IMR-90 (cell line): ENCODE measurements around the gene EFNA5. TPM values are rescaled to one million over a fixed set of nuclear protein-coding genes. Genes with fewer than 3 reads are reported as not detected.

Source experiments
- ATAC-seq: fragments of 200-7000 bp; cut with Tn5 transposase; 2 replicates; pipeline ENCODE4 v1.9.1; 2020; ENCODE audit warnings: low read depth, mild to moderate bottlenecking, moderate library complexity
- BruUV-seq: library from RNA; stranded (reverse); fragments of 400-500 nt; replicated peaks from 2 replicates; lab custom pipeline; 2021; lab: Mats Ljungman, UMichigan
- CTCF ChIA-PET: fragments of 300-600 bp; formaldehyde crosslinking; extraction: SDS; loops from one replicate; lab custom pipeline; 2021; ENCODE audit warnings: antibody characterized with exemption; lab: Yijun Ruan, JAX
- POLR2A ChIA-PET: fragments of 300-600 bp; sonication (Branson Sonifier 250); formaldehyde crosslinking; loops from one replicate; lab custom pipeline; 2022; ENCODE audit warnings: antibody characterized with exemption; ENCODE audit not compliant: unreplicated experiment; lab: Charles Lee
- DNase-seq: peaks from one replicate; pipeline ENCODE4 v3.0.0; 2013
- H2AFZ ChIP-seq: replicated peaks from 2 replicates; pipeline ENCODE3; 2013; ENCODE audit warnings: low read length, mild to moderate bottlenecking; ENCODE audit not compliant: poor library complexity
- H2AK5ac ChIP-seq: 2 replicates; pipeline ENCODE4 v1.6.1; 2013; ENCODE audit warnings: low read depth, low read length, inconsistent platforms
- H2AK9ac ChIP-seq: replicated peaks from 2 replicates; pipeline ENCODE3; 2013; ENCODE audit warnings: mild to moderate bottlenecking, low read depth, low read length, moderate library complexity; ENCODE audit not compliant: poor library complexity
- H2BK120ac ChIP-seq: 2 replicates; pipeline ENCODE4 v1.6.1; 2013; ENCODE audit warnings: low read depth, low read length, inconsistent platforms
- H2BK15ac ChIP-seq: 3 replicates; pipeline ENCODE4 v1.6.1; 2013; ENCODE audit warnings: low read depth, low read length, inconsistent platforms
- H2BK20ac ChIP-seq: 2 replicates; pipeline ENCODE4 v1.6.1; 2013; ENCODE audit warnings: low read depth, mild to moderate bottlenecking, inconsistent platforms, low read length, moderate library complexity
- H2BK5ac ChIP-seq: 2 replicates; pipeline ENCODE4 v1.6.1; 2013; ENCODE audit warnings: mild to moderate bottlenecking, low read depth, low read length, inconsistent platforms; ENCODE audit not compliant: poor library complexity, severe bottlenecking
- H3K14ac ChIP-seq: replicated peaks from 2 replicates; pipeline ENCODE4 v1.6.1; 2013; ENCODE audit warnings: low read depth, low read length, inconsistent platforms
- H3K18ac ChIP-seq: 2 replicates; pipeline ENCODE4 v1.6.1; 2013; ENCODE audit warnings: low read depth, low read length, control low read depth
- H3K23ac ChIP-seq: 2 replicates; pipeline ENCODE4 v1.6.1; 2013; ENCODE audit warnings: low read depth, low read length, inconsistent platforms
- H3K27ac ChIP-seq: 2 replicates; pipeline ENCODE4 v1.5.1; 2013; ENCODE audit warnings: mild to moderate bottlenecking, control low read depth, low read length; ENCODE audit not compliant: insufficient read depth
- H3K27me3 ChIP-seq: 2 replicates; pipeline ENCODE4 v1.6.1; 2013; ENCODE audit warnings: low read length; ENCODE audit not compliant: control insufficient read depth, insufficient read depth
- H3K36me3 ChIP-seq: 2 replicates; pipeline ENCODE4 v1.6.1; 2013; ENCODE audit warnings: low read length, mixed read lengths; ENCODE audit not compliant: control insufficient read depth, insufficient read depth
- H3K4ac ChIP-seq: 2 replicates; pipeline ENCODE4 v1.6.1; 2013; ENCODE audit warnings: low read depth, low read length, inconsistent platforms
- H3K4me1 ChIP-seq: 2 replicates; pipeline ENCODE4 v1.6.1; 2013; ENCODE audit warnings: low read length, mixed read lengths; ENCODE audit not compliant: control insufficient read depth, insufficient read depth
- H3K4me2 ChIP-seq: 2 replicates; pipeline ENCODE4 v1.6.1; 2013; ENCODE audit warnings: low read depth, mild to moderate bottlenecking, control low read depth, low read length, moderate library complexity
- H3K4me3 ChIP-seq: 2 replicates; pipeline ENCODE4 v1.5.1; 2013; ENCODE audit warnings: low read depth, mild to moderate bottlenecking, control low read depth, low read length, moderate library complexity; ENCODE audit not compliant: insufficient read depth
- H3K56ac ChIP-seq: 2 replicates; pipeline ENCODE4 v1.6.1; 2013; ENCODE audit warnings: low read length, inconsistent platforms; ENCODE audit not compliant: insufficient read depth; ENCODE audit errors: extremely low read depth
- H3K79me1 ChIP-seq, 2 experiments: 2 replicates each; pipeline ENCODE4 v1.6.1; 2013; ENCODE audit warnings: low read length in 2 of 2, inconsistent platforms in 1 of 2, low read depth in 1 of 2
- H3K9ac ChIP-seq: 2 replicates; pipeline ENCODE4 v1.6.1; 2013; ENCODE audit warnings: low read depth, low read length, control low read depth
- H3K9me1 ChIP-seq: 2 replicates; pipeline ENCODE4 v1.6.1; 2013; ENCODE audit warnings: low read length, inconsistent platforms; ENCODE audit not compliant: insufficient read depth
- H3K9me3 ChIP-seq: 2 replicates; pipeline ENCODE4 v1.6.1; 2013; ENCODE audit warnings: low read length; ENCODE audit not compliant: control insufficient read depth, insufficient read depth
- H4K20me1 ChIP-seq: 2 replicates; pipeline ENCODE4 v1.6.1; 2013; ENCODE audit warnings: low read length, inconsistent platforms; ENCODE audit not compliant: insufficient read depth
- H4K5ac ChIP-seq: 2 replicates; pipeline ENCODE4 v1.6.1; 2013; ENCODE audit warnings: mild to moderate bottlenecking, low read depth, low read length, control low read depth
- H4K8ac ChIP-seq, 2 experiments: 2 replicates each; pipeline ENCODE4 v1.6.1; 2013; ENCODE audit warnings: low read depth in 2 of 2, low read length in 2 of 2, control low read depth in 1 of 2, inconsistent platforms in 1 of 2
- H4K91ac ChIP-seq: 2 replicates; pipeline ENCODE4 v1.6.1; 2013; ENCODE audit warnings: low read depth, low read length, inconsistent platforms; ENCODE audit not compliant: insufficient read depth
- CEBPB ChIP-seq: IDR thresholded peaks from 2 replicates; pipeline ENCODE4 v1.6.1; 2012; ENCODE audit warnings: low read depth, low read length, improper control_type of control experiment
- CHD1 ChIP-seq: IDR thresholded peaks from 2 replicates; pipeline ENCODE4 v1.6.1; 2012; ENCODE audit warnings: low read depth, low read length, improper control_type of control experiment
- FOS ChIP-seq: fragments of 150-350 bp; IDR thresholded peaks from 2 replicates; pipeline ENCODE4 v1.6.1; 2016; ENCODE audit warnings: low read depth, low read length
- MAFK ChIP-seq: IDR thresholded peaks from 2 replicates; pipeline ENCODE4 v1.6.1; 2012; ENCODE audit warnings: low read depth, low read length, improper control_type of control experiment
- MAZ ChIP-seq: IDR thresholded peaks from 2 replicates; pipeline ENCODE4 v1.6.1; 2012; ENCODE audit warnings: low read depth, mild to moderate bottlenecking, low read length, improper control_type of control experiment, moderate library complexity, borderline replicate concordance
- MXI1 ChIP-seq: IDR thresholded peaks from 2 replicates; pipeline ENCODE4 v1.6.1; 2012; ENCODE audit warnings: low read depth, mild to moderate bottlenecking, low read length, moderate library complexity, borderline replicate concordance
- POLR2A ChIP-seq: IDR thresholded peaks from 2 replicates; pipeline ENCODE4 v1.6.1; 2012; ENCODE audit warnings: mild to moderate bottlenecking, low read depth, low read length
- SMC3 ChIP-seq: fragments of 150-350 bp; IDR thresholded peaks from 2 replicates; pipeline ENCODE4 v1.6.1; 2016; ENCODE audit warnings: low read depth, mild to moderate bottlenecking, antibody characterized with exemption, low read length, moderate library complexity
- WGBS, 2 experiments: methylation state at CpG; one replicate each; pipeline versions ENCODE4 v1.1.5 to v1.1.7; 2013; ENCODE audit warnings: missing lambda C conversion rate in 2 of 2; ENCODE audit not compliant: insufficient read length in 1 of 2; ENCODE audit errors: extremely low coverage in 2 of 2; 5-methylcytosine and 5-hydroxymethylcytosine counted together
- dilution Hi-C: fragments of 300-500 bp; cut with HindIII; formaldehyde crosslinking; loops from one replicate; pipeline ENCODE4 v1.14.3; 2018; ENCODE audit warnings: low sequenced_read_pairs; ENCODE audit not compliant: unreplicated experiment
- in situ Hi-C: fragments of 300-500 bp; cut with MboI; formaldehyde crosslinking; loops from 3 replicates; pipeline ENCODE4 v1.14.3; 2019; ENCODE audit warnings: low sequenced_read_pairs, inconsistent platforms, mixed read lengths
- intact Hi-C: fragments of 100-400 bp; cut with micrococcal nuclease; formaldehyde crosslinking; loops from 2 replicates; pipeline ENCODE4 v1.10.0; 2022
- polyA plus RNA-seq, 3 experiments: library from polyadenylated mRNA; depleted of rRNA; stranded (reverse); fragments of >200 nt; gene quantifications; 2 replicates each; pipeline ENCODE4 v1.2.3, GENCODE V29; 2012; ENCODE audit warnings: low replicate concordance in 1 of 3
- total RNA-seq: library from RNA; depleted of rRNA; stranded (reverse); fragments of >200 nt; gene quantifications from 2 replicates; pipeline ENCODE4 v1.2.3, GENCODE V29; 2012
- TF ChIP-seq, protein P1 (sequence below): conservative IDR thresholded peaks from 2 replicates; pipeline ENCODE4 v1.5.1; 2012; ENCODE audit warnings: mild to moderate bottlenecking, low read depth, low read length, improper control_type of control experiment
- TF ChIP-seq, protein P2 (sequence below): fragments of 150-350 bp; IDR thresholded peaks from 2 replicates; pipeline ENCODE4 v1.6.1; 2017; ENCODE audit warnings: mild to moderate bottlenecking, antibody characterized with exemption, low read length, low read depth
- TF ChIP-seq, protein P3 (sequence below): fragments of 150-350 bp; IDR thresholded peaks from 2 replicates; pipeline ENCODE4 v1.6.1; 2016; ENCODE audit warnings: low read depth, mild to moderate bottlenecking, low read length, moderate library complexity, borderline replicate concordance

The EFNA5 gene
- total and polyA plus RNA-seq, 2 of the 4 experiments (the other 2 are of a cell fraction) = 1.5 to 1.6 TPM

DNA sequence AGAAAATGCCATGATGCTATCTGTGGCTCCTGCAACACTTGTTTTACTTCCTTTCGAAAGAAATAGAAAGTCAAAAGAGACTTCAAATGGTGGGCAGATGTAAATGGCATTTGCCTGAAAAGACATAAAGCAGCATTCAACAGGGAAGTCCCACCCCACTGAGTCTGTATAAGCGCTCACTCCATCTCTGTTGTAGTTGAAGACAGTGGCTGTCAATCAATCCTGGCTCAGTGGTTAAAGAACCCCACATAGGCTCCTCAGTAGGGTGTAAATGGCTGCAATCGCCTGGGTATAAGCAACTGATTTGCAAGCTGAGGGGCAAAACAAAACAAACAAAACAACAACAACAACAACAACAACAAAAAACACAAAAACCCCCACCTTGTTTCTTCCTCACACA lies 158.7 kb downstream of the EFNA5 start:
- Histone ChIP-seq H4K8ac (no peak overlapping the region), H3K27me3 (no peaks in the 10 kb centered on the region), H3K27ac (no peak overlapping the region), H2AK5ac (no peak overlapping the region), H3K79me1 (no peaks in the 10 kb centered on the region), H3K14ac (no peak overlapping the region), H3K36me3 (no peaks in the 10 kb centered on the region), H3K9me1 (no peaks in the 10 kb centered on the region), H4K5ac (no peak overlapping the region), H2AFZ (no peak overlapping the region), H3K9me3 (no peaks in the 10 kb centered on the region), H4K20me1 (no peaks in the 10 kb centered on the region), H3K4ac (no peak overlapping the region), H3K4me1 (no peaks in the 10 kb centered on the region), H2BK15ac (no peak overlapping the region), H3K9ac (no peak overlapping the region), H3K4me2 (no peak overlapping the region), H3K56ac (no peak overlapping the region), H3K23ac (no peak overlapping the region), H2AK9ac (no peak overlapping the region), H2BK120ac (no peak overlapping the region), H2BK5ac (no peak overlapping the region), H3K18ac (no peak overlapping the region), H2BK20ac (no peak overlapping the region), H4K91ac (no peak overlapping the region), H3K4me3 (no peak overlapping the region)
- DNase-seq (no peak), ATAC-seq (no peak)
- TF ChIP-seq, protein P1, sequence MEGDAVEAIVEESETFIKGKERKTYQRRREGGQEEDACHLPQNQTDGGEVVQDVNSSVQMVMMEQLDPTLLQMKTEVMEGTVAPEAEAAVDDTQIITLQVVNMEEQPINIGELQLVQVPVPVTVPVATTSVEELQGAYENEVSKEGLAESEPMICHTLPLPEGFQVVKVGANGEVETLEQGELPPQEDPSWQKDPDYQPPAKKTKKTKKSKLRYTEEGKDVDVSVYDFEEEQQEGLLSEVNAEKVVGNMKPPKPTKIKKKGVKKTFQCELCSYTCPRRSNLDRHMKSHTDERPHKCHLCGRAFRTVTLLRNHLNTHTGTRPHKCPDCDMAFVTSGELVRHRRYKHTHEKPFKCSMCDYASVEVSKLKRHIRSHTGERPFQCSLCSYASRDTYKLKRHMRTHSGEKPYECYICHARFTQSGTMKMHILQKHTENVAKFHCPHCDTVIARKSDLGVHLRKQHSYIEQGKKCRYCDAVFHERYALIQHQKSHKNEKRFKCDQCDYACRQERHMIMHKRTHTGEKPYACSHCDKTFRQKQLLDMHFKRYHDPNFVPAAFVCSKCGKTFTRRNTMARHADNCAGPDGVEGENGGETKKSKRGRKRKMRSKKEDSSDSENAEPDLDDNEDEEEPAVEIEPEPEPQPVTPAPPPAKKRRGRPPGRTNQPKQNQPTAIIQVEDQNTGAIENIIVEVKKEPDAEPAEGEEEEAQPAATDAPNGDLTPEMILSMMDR = no peak
- TF ChIP-seq FOS (no peak), POLR2A (no peak), MAFK (no peak), SMC3 (no peak), MXI1 (no peak), CEBPB (no peak), MAZ (no peak), CHD1 (no peak)
- TF ChIP-seq, protein P2, sequence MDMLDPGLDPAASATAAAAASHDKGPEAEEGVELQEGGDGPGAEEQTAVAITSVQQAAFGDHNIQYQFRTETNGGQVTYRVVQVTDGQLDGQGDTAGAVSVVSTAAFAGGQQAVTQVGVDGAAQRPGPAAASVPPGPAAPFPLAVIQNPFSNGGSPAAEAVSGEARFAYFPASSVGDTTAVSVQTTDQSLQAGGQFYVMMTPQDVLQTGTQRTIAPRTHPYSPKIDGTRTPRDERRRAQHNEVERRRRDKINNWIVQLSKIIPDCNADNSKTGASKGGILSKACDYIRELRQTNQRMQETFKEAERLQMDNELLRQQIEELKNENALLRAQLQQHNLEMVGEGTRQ = no peak
- TF ChIP-seq, protein P3, sequence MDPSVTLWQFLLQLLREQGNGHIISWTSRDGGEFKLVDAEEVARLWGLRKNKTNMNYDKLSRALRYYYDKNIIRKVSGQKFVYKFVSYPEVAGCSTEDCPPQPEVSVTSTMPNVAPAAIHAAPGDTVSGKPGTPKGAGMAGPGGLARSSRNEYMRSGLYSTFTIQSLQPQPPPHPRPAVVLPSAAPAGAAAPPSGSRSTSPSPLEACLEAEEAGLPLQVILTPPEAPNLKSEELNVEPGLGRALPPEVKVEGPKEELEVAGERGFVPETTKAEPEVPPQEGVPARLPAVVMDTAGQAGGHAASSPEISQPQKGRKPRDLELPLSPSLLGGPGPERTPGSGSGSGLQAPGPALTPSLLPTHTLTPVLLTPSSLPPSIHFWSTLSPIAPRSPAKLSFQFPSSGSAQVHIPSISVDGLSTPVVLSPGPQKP = no peak
- in situ Hi-C loops = no loop called here
- no TSS peak for BruUV-seq
- intact Hi-C loops = no loop called here
- WGBS, 2 experiments = 86% methylated on average over 1 of the region's 3 CpGs; no CpG with 5 or more reads in 1 of the 2 experiments
- dilution Hi-C loops = no loop called here
- ChIA-PET CTCF (no interaction called here), POLR2A (no interaction called here)
